ENCODE data around the gene ZNF462. TPM values are rescaled to one million over a fixed set of nuclear protein-coding genes. Genes with fewer than 3 reads are reported as not detected.
A peak's percentile ranks its signal among the peaks of the same experiment; 100 is the strongest.

ZNF462 gene
- total and polyA plus RNA-seq, 2 experiments from 2014 or later: 40.0 to 101 TPM

GRCh38 chr9:106970219-106970975 is 107.4 kb downstream of the ZNF462 start:
- Histone ChIP-seq H3K4me1 (ENCODE audit: insufficient read depth) (peaks cover 48% of the 10 kb centered on the region), H3K4me3 (no peak overlapping the region), H3K36me3 (ENCODE audit: insufficient read depth) (peaks cover 31% of the 10 kb centered on the region), H3K27me3 (ENCODE audit: insufficient read depth) (no peaks in the 10 kb centered on the region), H4K20me1 (replicated peaks; ENCODE audit: insufficient read depth) (peaks cover 2% of the 10 kb centered on the region; the same call in 1 of the 2 replicates), H3K9me2 (ENCODE audit: insufficient read depth) (no peaks in the 10 kb centered on the region), H3F3A (replicated peaks; ENCODE audit: low read depth) (0 out of 2 replicates have a peak, but pooled peaks cover 5% of the 10 kb centered on the region), H3K27ac (ENCODE audit: low read depth) (peak overlapping the region; percentile 61), H3K4me2 (peak overlapping the region; percentile 29), H2AFZ (no peak overlapping the region), H3K79me2 (replicated peaks; ENCODE audit: insufficient read depth) (peaks cover 26% of the 10 kb centered on the region)
- H3K27ac Mint-ChIP-seq: peak overlapping the region; percentile 90
- peaks cover 58% of the 10 kb centered on the region for H3K36me3 Mint-ChIP-seq (ENCODE audit: low read depth)
- TF ChIP-seq ZNF462 (CRISPR knock-in tag; IDR thresholded peaks at IDR 0.05) (peak; percentile 18; the same call in 1 of the 2 replicates), CTCF (conservative IDR thresholded peaks at IDR 0.05; ENCODE audit: low read depth in 2 of 2) (no peak)
- peaks cover 65% of the 10 kb centered on the region for H3K4me1 Mint-ChIP-seq
- peaks cover 3% of the 10 kb centered on the region; the same call in 1 of the 3 replicates for H3K9me3 Mint-ChIP-seq
- H3K4me3 Mint-ChIP-seq: peak overlapping the region; percentile 42
- ATAC-seq: peak; percentile 54
- DNase-seq (ENCODE audit: low spot score): peak; percentile 45
- H3K27me3 Mint-ChIP-seq (ENCODE audit: insufficient read depth, low read depth, poor library complexity): peaks cover 7% of the 10 kb centered on the region
